Superior temporal gyrus (tissue), 1 donor: ENCODE measurements around the gene DDX6.

ENCODE experiments used
- DNase-seq: peaks from one replicate; pipeline ENCODE4 v3.0.0-alpha.2; 2016; ENCODE audit errors: extremely low spot score

DDX6 gene

GRCh38 chr11:118703563-118704106, 87.3 kb downstream of the DDX6 start:
- no peak for DNase-seq

DNA sequence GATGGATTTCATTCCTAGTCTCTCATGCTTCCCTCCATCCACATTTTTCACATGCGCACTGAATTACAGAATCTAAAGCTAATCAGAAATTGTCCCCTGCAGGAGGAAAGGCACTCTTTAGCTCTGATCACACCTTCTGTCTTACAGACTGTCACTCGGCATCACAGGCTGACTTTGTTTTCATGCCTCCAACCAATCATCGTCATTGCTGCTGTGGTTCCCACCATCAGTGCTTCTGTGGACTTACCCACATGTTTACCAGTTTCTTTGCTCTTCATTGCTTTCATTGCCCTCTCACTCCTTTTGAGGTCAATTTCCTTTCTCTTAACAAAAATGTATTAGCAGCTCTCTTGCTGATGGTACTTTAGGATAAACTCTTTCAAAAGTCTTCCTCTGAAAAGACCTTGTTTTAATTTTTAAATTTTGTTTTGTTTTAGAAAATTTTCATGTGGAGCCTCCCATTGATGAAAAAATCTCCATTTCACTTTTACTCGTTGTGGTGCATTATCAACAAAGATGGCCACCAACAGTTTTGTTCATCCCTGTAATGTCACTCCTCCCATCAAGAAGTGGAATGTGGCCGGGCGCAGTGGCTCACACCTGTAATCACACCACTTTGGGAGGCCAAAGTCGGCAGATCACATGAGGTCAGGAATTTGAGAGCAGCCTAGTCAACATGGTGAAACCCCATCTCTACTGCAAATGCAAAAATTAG, 91.3 kb downstream of the DDX6 start:
- DNase-seq, result no peak
